SK-N-SH treated with all-trans-retinoic acid at 6 μM for 48 hours (cell line): ENCODE data around the gene ZNF771.

Experiments used
- CSDC2 ChIP-seq: fragments of 250-450 bp; sonication (Bioruptor Pico); IDR thresholded peaks from 2 replicates; pipeline ENCODE4 v1.5.0; 2020; ENCODE audit warnings: mild to moderate bottlenecking, moderate library complexity
- ISL1 ChIP-seq: fragments of 250-450 bp; sonication (Bioruptor Pico); IDR thresholded peaks from 2 replicates; pipeline ENCODE4 v2.1.2; 2022; ENCODE audit warnings: mild to moderate bottlenecking, moderate library complexity
- PATZ1 ChIP-seq: fragments of 250-450 bp; sonication (Bioruptor Pico); IDR thresholded peaks from 2 replicates; pipeline ENCODE4 v1.8.0; 2020; ENCODE audit warnings: mild to moderate bottlenecking, moderate library complexity, borderline replicate concordance
- RARB ChIP-seq: fragments of 250-450 bp; sonication (Bioruptor Pico); IDR thresholded peaks from 2 replicates; pipeline ENCODE4 v1.8.0; 2021; ENCODE audit warnings: mild to moderate bottlenecking, moderate library complexity
- TCF4 ChIP-seq: fragments of 250-450 bp; sonication (Bioruptor Pico); IDR thresholded peaks from 2 replicates; pipeline ENCODE4 v1.8.0; 2021; ENCODE audit warnings: mild to moderate bottlenecking, moderate library complexity, borderline replicate concordance
- ZFP3 ChIP-seq: fragments of 250-450 bp; sonication (Bioruptor Pico); IDR thresholded peaks from 2 replicates; pipeline ENCODE4 v1.5.0; 2020; ENCODE audit warnings: mild to moderate bottlenecking, moderate library complexity
- ZFP30 ChIP-seq: fragments of 450-650 bp; formaldehyde crosslinking; IDR thresholded peaks from 2 replicates; pipeline ENCODE4 v1.5.0; 2022; ENCODE audit warnings: mild to moderate bottlenecking, moderate library complexity

- TF ChIP-seq ZFP3 (no peak), CSDC2 (CRISPR knock-in tag) (no peak), ZFP30 (CRISPR knock-in tag) (no peak), ISL1 (CRISPR knock-in tag) (no peak), PATZ1 (CRISPR knock-in tag) (no peak), TCF4 (CRISPR knock-in tag) (no peak), RARB (CRISPR knock-in tag) (no peak)
Observed at GRCh38 chr16:30416624-30417528, 9.5 kb downstream of the ZNF771 start.
